GM21367 (cell line): Measurements from ENCODE around the gene STRN.
"Not testable (repeated sequence)": the region's sequence is repeated elsewhere in the genome, so short reads cannot be mapped to it uniquely, and the experiment has no call there.

Experiments used
- ATAC-seq: cut with Tn5 transposase; IDR thresholded peaks from one replicate; pipeline ENCODE4 v1.9.1; 2021; ENCODE audit not compliant: unreplicated experiment

The STRN gene

DNA sequence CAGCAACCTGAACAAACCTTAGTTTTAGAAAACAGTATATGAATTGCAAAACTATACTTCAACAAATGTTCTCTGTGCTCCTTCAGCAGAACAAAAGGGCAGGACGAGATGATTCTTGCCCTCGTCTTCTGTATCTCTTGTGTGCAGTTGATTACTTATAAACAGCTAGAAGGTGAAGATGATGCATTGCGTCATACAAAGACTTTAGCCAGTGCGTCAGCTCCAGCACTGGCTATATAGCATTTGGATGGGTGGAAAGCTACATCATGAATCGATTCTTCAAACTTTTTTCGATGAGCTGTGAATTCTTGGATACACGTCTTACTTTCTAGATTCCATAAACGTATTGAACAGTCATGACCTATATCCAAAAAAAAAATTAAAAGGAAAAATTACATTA lies 117.1 kb downstream of the STRN start:
- no peak for ATAC-seq

DNA sequence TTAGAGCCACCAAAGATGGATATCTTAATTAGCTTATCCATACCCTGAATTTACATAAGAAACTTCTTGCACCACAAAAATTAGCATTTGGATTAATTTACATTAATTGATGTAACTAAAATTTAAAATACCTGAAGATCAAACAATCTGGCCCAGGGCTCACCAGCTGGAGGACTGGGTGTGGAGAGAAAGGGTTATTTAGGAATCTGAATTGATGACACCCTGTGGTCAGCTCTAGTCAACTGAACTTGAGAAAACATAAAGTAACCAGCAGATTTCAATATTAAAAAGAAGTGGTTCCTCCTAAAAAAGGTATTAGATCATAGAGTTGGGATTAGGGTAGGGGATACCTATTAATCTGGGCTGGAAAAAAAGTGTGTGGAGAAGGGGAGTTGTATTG lies 122.5 kb downstream of the STRN start:
- no peak for ATAC-seq

DNA sequence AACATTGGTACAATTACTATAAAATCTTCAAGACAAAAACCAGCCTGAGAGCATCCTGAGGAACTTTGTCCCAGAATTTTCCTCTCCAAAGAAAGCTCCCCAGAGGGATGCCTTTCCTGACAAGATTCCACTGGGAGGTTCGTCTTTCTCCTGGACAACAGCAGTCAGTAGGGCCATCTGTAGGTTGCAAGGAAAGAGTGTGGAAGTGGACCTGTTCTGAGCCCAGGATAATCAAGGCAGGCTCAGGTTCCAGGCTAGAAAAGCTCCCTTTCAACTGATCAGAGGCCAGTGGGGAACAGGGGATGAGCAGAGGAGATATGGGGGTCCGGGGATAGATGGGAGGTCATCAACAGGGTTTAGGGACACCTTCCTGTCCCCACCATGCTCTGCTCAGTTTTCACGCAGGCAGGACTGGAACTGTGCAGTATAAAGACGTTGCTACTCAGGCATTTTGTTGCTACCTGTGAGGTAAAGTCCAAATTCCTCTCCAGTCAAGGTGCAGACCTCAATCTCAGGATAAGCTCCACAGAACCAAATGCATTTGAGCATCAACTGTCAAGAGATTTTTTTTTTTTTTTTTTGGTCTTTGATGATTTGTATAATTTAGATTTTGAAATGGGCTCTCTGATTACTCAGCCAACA lies 126.2 kb downstream of the STRN start:
- ATAC-seq = no peak

DNA sequence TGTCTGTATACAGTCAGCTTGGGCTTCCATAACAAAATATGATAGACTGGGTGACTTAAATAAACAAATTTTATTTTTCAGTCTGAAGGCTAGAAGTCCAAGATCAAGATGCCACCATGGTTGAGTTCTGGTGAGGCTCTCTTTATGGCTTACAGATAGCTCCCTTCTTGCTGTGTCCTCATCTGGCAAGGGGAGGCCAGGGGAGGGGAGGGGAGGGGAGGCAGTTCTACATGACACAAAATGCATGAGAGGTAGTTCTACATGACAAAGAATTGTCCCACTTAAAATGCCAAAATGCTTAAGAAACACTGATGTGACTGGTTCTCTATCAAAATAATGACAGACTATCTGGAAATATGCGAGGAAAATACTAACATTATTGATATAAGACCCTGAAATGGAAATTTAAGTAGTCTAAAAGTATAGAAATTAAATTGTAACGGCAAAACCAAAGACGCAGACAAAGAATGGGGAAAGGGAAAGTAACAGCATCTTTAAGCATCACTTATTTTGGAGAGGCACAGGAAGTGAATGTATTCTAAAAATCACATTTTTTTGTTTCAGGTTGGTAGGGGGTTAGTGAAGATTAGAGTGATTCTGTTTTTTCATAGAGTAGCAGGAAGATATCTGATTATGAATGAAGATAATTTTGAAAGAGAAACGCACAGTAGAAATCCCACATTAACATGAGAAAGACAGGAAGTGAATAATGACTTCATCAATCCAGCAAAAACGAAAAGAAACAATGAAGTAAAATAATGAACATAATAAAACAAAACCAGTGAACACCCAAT lies 131.4 kb downstream of the STRN start:
- ATAC-seq = no peak

DNA sequence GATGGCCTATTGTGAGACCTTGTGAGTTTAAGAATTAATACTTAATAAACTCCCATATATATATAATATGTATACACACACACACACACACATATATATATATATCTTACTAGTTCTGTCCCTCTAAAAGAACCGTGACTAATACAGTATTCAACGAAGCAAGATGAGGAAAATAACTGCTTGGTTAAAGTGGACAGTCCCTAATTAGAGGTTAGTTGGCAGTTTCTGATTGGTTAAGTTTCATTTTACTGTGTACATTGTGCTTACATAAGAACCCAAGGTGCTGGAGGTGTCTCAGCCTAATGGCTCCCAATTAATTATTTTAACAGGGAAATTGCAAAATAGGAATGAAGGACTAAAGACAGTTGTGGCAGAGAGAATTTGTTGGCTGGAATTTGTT lies 132.1 kb downstream of the STRN start:
- no peak for ATAC-seq

DNA sequence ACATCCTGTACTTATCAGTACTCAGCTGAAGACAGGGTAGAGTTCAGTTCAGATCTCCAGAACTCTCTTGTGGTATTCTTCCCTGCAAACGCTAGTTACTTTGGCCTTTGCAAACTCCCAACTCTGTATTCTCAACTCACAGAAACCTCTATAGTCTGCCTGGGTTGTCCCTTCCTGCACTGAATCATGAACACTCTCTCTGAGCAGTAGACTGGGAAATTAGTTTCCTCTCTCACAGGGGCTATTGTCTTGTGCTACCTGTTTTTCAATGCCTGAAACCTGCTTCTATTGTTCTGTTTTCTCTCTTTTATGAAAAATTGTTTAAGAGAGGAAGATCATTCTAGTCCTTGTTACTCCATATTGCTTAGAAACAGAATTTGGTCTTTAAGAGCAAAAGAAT lies 135.2 kb downstream of the STRN start:
- no peak for ATAC-seq

DNA sequence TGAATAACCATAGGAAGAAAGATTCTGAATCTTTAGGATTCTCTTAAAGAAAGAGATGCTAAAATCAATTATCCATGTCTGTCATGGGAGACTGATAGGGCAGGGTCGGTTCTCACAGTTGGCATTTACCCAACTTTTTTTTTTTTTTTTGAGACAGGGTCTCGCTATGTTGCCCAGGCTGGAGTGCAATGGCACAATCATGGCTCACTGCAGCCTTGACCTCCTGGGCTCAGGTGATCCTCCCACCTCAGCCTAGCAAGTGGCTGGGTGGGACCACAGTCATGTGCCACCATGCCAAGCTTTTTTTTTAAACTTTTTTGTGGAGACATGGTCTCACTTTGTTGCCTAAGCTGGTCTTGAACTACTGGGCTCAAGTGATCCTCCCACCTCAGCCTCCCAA lies 141.7 kb downstream of the STRN start:
- not testable (repeated sequence) for ATAC-seq

DNA sequence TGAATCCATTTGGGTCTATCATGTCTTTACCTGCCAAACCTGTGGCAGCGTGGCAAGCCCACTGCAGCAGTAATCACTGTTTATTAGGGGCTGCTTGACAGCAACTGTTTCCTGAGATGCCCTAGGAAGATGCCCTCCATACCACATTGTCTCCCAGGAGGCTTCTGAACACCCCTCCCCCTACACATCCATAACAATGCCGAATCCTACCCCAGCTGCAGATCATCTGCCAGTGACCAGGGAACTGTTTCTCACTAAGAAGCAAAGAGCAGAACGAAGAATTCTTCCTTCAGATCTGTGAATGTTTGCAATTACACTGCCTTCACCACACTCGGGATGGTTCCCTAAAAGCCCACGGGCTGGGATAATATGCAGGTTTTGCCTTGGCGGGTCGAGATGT lies 142.1 kb downstream of the STRN start:
- ATAC-seq = no peak

DNA sequence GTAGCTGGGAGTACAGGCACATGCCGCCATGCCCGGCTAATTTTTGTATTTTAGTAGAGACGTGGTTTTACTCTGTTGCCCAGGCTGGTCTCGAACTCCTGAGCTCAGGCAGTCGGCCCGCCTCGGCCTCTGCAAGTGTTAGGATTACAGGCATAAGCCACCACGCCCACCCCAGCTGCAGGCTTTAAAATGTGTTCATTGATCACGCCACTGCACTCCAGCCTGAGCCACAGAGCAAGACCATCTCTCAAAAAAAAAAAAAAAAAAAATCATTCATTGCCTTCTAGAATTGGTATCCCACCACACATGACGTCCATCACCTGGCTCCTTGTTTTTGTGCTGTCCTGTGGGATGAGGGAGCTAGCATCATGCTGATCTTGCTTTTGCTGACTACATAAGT lies 142.5 kb downstream of the STRN start:
- ATAC-seq = no peak

DNA sequence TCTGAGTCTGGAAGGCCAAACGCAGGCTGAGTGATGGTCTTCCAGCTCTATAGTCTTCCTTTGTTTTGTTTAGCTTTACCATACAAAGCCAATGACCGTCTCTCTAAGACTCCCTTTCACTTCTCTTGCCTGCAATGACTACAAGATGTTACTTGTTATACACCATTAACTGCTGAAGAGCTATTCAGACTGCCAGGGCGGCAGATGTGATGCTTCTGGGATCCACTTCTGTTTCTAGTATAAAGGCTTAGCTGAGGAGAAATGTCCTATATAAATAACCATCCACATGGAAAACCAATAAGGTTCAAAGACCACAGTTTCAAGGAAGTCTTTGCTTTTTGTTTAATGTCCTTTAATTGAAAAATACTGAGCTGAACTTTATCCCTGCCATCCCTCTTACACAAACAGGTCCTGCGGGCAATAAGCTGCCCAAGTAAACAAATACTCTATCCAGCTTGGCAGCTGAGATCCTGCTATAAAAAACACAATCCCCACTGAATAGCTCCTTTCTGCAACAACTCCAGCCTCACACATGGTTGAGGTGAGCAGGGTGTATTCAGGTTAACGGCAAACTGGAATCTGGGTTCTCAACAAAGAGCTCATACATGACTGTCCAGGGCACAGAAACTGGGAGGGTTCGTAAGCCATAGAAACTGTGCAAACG lies 145.3 kb downstream of the STRN start:
- ATAC-seq = no peak

DNA sequence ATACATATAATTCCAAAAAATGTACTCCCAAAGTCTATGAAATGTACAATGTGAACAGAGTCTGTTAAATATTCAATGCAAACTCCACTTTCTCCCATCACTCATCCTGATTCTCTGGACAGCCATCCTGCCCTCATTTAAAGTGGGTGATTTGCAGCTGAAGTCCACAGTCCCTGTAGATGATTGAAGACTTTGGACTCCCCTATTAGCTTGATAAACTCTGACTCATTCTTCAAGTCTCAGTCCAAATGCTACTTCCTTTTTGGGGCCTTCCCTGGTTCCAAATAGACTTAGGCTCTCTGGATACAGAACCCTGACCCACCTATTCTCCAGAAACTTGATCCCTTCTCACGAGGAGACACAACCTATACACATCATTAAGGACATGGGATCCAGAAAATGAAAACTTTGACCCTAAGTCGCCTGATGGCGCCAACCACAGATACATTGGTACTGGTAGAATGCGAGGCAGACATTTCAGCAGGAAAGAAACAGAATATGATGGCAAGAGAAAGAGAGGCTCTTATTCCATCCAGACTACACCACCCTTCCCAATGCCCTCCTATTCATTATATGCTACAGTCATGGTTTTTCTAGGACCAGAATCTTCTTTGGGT lies 147.1 kb downstream of the STRN start:
- ATAC-seq = no peak

DNA sequence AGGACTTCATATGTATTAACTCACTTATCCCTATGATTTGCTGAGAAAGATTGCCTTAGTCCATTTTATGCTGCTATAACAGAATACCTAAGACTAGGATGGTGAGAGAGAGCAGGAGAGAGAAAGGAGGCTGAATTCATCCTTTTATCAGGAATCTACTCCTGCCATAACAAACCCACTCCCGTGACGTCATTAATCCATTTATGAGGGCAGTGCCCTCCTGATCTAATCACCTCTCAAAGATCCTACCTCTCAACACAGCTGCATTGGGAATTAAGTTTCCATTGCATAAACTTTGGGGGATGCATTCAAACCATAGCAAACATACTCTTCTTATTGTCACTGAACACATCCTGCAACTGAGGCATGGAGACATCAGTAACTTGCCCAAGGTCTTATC lies 147.8 kb downstream of the STRN start:
- no peak for ATAC-seq

DNA sequence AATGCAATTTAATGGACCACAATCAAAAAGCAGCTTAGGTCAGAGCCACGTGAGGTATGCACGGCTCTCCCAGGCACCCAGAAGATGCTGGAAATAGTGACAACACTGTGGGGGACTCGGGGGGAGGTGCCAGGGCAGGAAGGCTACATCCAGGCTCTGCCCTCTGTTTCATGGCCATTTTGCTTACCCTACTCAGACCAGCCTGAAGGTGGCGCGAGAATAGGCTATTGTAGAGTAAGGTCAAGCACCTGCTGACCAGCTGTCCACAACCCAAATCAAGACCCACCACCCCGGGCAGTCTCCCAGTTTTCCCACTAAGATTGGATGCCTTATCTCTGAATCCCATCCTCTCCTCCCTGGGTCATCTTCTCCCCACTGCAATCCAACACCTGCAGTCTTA lies 154.1 kb downstream of the STRN start:
- no peak for ATAC-seq

DNA sequence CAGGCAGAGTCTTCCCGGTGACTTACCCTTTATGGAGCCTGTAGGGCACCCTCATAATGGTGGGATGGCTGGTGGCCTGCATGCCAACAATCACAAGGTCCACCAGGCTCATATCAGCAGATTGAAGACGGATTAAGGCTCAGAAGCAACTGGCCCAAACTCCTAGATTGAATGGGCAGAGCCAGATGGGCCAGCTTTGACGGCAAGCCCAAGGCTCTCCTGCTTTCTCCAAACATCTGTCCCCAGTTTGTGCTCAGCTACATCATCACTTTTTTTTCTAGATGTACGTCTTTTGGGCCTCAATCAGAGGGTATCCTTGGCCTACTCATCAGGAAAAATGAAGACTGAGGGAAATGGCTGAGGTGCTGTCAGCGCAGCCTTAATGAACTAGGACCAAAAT lies 155.3 kb downstream of the STRN start:
- ATAC-seq = no peak

DNA sequence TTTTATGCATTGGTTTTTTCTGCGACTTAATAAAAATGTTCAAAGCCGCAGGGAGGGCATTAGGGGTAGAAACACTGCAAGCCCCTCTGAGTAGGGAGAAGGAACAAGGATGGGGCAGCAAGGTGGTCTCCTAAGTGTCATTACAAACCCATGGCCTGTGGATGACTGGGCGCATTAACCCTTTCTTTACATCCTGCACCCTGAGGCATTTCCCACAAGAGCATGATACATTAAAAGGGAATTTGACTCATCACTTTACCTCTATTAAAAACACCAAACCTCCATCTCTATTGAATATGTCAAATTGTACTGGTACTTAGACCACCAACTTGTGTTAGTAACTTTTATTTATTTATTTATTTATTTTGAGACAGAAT lies 157.3 kb downstream of the STRN start:
- no peak for ATAC-seq

DNA sequence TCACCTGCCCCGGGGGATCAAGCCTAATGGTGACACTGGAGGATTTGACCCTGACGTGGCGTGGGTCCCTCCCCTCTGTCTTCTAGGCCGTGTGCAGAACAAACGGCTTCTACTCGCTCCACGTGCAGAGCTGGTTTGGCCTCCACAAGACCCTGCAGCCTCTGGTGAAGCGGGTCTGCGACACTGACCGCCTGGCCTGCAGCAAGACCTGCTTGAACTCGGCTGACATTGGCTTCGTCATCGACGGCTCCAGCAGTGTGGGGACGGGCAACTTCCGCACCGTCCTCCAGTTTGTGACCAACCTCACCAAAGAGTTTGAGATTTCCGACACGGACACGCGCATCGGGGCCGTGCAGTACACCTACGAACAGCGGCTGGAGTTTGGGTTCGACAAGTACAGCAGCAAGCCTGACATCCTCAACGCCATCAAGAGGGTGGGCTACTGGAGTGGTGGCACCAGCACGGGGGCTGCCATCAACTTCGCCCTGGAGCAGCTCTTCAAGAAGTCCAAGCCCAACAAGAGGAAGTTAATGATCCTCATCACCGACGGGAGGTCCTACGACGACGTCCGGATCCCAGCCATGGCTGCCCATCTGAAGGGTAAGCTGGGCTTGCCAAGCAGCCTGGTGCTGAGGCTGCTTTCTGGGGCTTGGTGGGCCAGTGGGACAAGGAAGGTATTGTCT lies 157.8 kb downstream of the STRN start:
- ATAC-seq = no peak

DNA sequence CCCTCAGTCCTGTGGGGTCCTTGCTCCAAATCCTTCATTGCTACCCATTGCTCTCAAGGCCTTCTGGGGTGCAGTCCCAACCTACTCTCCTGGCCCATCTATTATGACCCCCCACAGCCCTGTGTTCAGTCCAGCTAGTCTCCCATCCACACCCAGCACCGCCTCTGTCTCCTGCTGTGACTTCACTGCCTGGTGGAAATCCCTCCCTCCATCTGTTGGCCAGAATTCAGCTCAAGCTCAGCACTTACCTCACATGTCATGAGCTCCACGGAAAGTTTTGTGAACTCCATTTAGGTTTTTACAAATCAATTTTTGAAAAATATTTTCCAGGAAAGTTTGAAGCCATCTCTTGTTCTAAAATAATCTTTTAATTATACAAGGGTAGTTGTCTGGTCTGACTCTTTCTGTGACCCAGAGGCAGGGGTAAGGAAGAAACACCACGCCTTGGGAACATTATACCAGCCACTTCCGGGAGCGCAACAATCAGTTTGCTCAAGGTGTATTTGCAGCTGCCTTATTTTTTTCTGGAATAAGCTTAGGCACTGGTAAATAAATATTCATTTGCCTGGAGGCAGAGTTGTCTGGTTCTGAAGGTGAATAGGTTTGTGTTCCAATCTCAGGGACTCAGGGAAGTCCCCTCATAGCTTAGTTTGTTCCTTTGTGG lies 159.0 kb downstream of the STRN start:
- ATAC-seq = no peak

DNA sequence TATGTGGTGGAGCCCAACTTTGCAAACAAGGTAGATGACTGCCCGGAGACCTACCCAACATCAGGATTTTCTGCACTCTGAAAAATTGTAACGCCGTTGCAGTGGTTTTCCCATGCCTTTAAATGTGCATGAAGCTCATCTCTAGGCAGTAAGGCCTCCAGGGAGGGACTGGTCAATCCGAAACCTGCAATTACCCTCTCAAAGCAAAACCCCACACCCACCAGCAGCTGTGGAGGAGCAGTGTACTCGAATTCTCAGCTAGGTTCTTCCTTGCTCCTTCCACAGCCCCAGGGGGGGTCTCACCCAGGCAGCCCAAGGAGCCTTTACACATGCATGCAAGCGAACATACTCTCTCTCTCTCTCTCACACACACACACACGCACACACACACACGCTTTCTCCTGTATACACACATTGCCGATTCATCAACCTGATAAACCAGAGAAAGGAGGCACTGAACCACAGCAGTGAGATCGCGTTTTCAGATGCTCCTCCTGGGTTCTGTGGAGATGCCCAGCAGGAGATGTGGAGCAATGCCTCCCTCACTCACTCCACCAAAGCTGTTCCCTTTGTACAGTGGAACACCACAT lies 160.6 kb downstream of the STRN start:
- no peak for ATAC-seq

DNA sequence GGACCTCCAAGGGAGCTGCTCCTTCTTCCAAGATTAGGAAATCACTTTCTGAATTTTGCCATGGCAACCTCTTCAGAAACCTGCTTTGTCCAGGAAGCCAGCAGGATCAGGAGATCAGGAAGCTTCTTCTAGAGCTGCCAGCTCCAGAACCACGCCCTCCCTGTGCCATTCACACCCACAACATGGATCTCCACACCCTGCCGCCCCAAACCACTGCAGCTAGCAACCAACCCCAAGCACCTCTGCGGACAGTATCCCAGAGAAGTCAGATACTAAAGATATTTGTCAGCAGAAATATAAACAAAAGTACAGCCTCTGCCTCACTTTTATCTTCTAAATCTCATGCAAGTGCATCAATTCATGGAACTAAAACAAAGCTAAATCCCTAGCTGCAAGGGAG lies 163.4 kb downstream of the STRN start:
- ATAC-seq = no peak

DNA sequence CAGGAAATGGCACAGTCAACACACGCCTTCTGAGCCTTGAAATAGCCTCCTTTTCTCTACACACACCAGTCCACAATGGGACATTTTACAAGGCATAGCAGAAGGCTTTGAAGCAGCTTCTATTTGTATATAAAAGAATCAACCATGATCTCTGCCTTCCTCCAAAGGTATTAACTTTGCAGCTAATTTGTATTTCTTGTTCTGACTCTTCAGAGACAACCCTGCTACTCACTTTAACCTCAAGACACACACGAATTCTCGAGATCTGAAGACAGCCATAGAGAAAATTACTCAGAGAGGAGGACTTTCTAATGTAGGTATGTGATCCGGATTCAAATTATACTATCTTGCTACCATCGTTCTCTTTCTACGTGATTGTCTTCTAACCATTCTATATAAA lies 165.2 kb downstream of the STRN start:
- ATAC-seq = no peak
